ENCODE data around the gene ARAP1.

The ARAP1 gene

GRCh38 chr11:72678524-72678923, 73.7 kb downstream of the ARAP1 start:
- H3K4me3 ChIP-seq (ENCODE audit: low read depth, low read length), result no peak overlapping the region
- DNase-seq (ENCODE audit: low read depth), result no peak

GRCh38 chr11:72676861-72677341, 75.3 kb downstream of the ARAP1 start:
- DNase-seq (ENCODE audit: low read depth), result no peak
- no peak overlapping the region for H3K4me3 ChIP-seq (ENCODE audit: low read depth, low read length)
- no peak for TF ChIP-seq CTCF (IDR thresholded peaks at IDR 0.05; ENCODE audit: control insufficient read depth, extremely low read depth, insufficient read depth)

More at GRCh38 chr11:72678524-72678923, 73.7 kb downstream of the ARAP1 start:
- no peak for TF ChIP-seq CTCF (IDR thresholded peaks at IDR 0.05; ENCODE audit: control insufficient read depth, extremely low read depth, insufficient read depth)

- TF ChIP-seq CTCF (IDR thresholded peaks at IDR 0.05; ENCODE audit: control insufficient read depth, extremely low read depth, insufficient read depth), result no peak
- no peak overlapping the region for H3K4me3 ChIP-seq (ENCODE audit: low read depth, low read length)
- DNase-seq (ENCODE audit: low read depth), result no peak
Observed at GRCh38 chr11:72675221-72675620, 77.0 kb downstream of the ARAP1 start.

GRCh38 chr11:72673943-72674828, 78.0 kb downstream of the ARAP1 start, which contains the start of gene PDE2A:
TSS of gene PDE2A (minus strand) at chr11:72674422. CDS start at chr11:72674207, 215 bp downstream.
- no peak for DNase-seq (ENCODE audit: low read depth)
- H3K4me3 ChIP-seq (ENCODE audit: low read depth, low read length), result no peak within 1 kb of the TSS
- no peak for TF ChIP-seq CTCF (IDR thresholded peaks at IDR 0.05; ENCODE audit: control insufficient read depth, extremely low read depth, insufficient read depth)

GRCh38 chr11:72673284-72673942, 78.8 kb downstream of the ARAP1 start:
- DNase-seq (ENCODE audit: low read depth), result no peak
- no peak overlapping the region for H3K4me3 ChIP-seq (ENCODE audit: low read depth, low read length)
- TF ChIP-seq CTCF (IDR thresholded peaks at IDR 0.05; ENCODE audit: control insufficient read depth, extremely low read depth, insufficient read depth), result no peak

GRCh38 chr11:72672597-72673238, 79.5 kb downstream of the ARAP1 start:
- DNase-seq (ENCODE audit: low read depth), result no peak
- no peak overlapping the region for H3K4me3 ChIP-seq (ENCODE audit: low read depth, low read length)
- TF ChIP-seq CTCF (IDR thresholded peaks at IDR 0.05; ENCODE audit: control insufficient read depth, extremely low read depth, insufficient read depth), result no peak
